Measurements from ENCODE around the gene TOX2. TPM values are rescaled to one million over a fixed set of nuclear protein-coding genes. Genes with fewer than 3 reads are reported as not detected.
A peak's percentile ranks its signal among the peaks of the same experiment; 100 is the strongest.

TOX2 gene
- total and polyA plus RNA-seq, 2 of the 4 experiments (the other 2 are of a cell fraction): 1.3 to 17.5 TPM

DNA sequence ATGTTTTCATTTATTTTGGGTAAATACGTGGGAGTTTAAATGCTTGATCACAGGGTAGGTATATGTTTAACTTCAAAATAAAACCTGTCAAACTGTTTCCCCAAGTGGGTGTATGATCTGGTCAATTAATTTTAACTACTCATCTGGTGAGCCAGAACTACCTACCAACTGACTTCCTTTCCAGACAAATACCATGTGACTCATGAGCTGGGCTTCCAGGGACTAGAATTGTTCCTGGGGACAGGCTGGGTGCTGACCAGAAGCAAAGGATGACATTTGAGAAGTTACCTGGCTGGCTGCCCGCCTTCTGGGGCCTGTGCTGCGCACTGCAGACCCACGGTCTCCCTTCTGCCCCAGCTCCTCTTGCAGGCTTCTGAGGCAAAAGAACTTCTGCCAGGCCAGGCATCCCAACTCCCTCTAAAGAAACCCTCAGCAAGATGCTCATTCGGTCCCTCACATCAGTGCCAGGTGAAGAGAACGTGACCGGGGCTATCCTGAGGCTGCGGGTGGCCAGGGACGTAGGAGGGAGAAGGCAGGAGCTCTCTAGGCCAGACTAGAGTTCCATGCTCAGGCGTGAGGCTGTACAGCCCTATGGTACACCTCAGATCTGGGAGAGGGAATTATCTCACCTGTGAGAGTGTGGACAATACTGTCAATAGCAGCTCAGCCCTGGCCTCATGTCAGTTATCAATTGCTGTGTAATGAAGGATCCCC lies 168.7 kb downstream of the TOX2 start:
- no peak overlapping the region for H3K56ac ChIP-seq (ENCODE audit: extremely low read depth, insufficient read depth, low read length)
- dilution Hi-C loops (cut with HindIII; ENCODE audit: low sequenced_read_pairs, unreplicated experiment) (no loop called here), intact Hi-C loops (cut with micrococcal nuclease) (loop anchor here (5.0 kb wide), 1 partner anchor 621 kb away; no protein-coding TSS in a partner anchor), in situ Hi-C loops (cut with MboI; ENCODE audit: low sequenced_read_pairs) (loop anchor here (5.0 kb wide), 2 partner anchors 331 to 546 kb away; no protein-coding TSS in a partner anchor)
- no peak overlapping the region for H3K23ac ChIP-seq (ENCODE audit: low read depth, low read length)
- peak overlapping the region; percentile 65; the same call in 1 of the 2 replicates for H2BK20ac ChIP-seq (ENCODE audit: low read depth, low read length)
- H3K9me3 ChIP-seq (ENCODE audit: control insufficient read depth, insufficient read depth, low read length): no peaks in the 10 kb centered on the region
- peak overlapping the region; percentile 15; the same call in 1 of the 2 replicates for H2AK5ac ChIP-seq (ENCODE audit: low read depth, low read length)
- H3K36me3 ChIP-seq (ENCODE audit: control insufficient read depth, insufficient read depth, low read length): no peaks in the 10 kb centered on the region
- H3K27ac ChIP-seq (ENCODE audit: insufficient read depth, low read length): no peak overlapping the region
- no peak overlapping the region for H3K9ac ChIP-seq (ENCODE audit: low read depth, low read length)
- ChIA-PET CTCF (interaction anchor here (0.7 kb wide), 1 partner anchor 318 kb away, joined by 5 read pairs; no protein-coding TSS in a partner anchor), POLR2A (ENCODE audit: unreplicated experiment) (no interaction called here)
- DNase-seq: peak; percentile 58
- H3K27me3 ChIP-seq (ENCODE audit: control insufficient read depth, insufficient read depth, low read length): no peaks in the 10 kb centered on the region
- no peak overlapping the region for H2AFZ ChIP-seq (replicated peaks; ENCODE audit: low read length, poor library complexity)
- H3K18ac ChIP-seq (ENCODE audit: low read depth, low read length): no peak overlapping the region
- H3K79me1 ChIP-seq (ENCODE audit: low read depth in 1 of 2, low read length in 2 of 2): no peaks in the 10 kb centered on the region
- H4K8ac ChIP-seq (ENCODE audit: low read depth in 2 of 2, low read length in 2 of 2): no peak overlapping the region
- WGBS, 2 experiments (ENCODE audit: extremely low coverage in 2 of 2, insufficient read length in 1 of 2): 93% methylated on average over 3 of the region's 10 CpGs; no CpG with 5 or more reads in 1 of the 2 experiments
- H4K91ac ChIP-seq (ENCODE audit: insufficient read depth, low read depth, low read length): no peak overlapping the region
- no peaks in the 10 kb centered on the region for H4K20me1 ChIP-seq (ENCODE audit: insufficient read depth, low read length)
- H4K5ac ChIP-seq (ENCODE audit: low read depth, low read length): no peak overlapping the region
- no peak overlapping the region for H3K4me2 ChIP-seq (ENCODE audit: low read depth, low read length)
- H3K4ac ChIP-seq (ENCODE audit: low read depth, low read length): no peak overlapping the region
- H3K9me1 ChIP-seq (ENCODE audit: insufficient read depth, low read length): peaks cover 5% of the 10 kb centered on the region
- H2BK5ac ChIP-seq (ENCODE audit: low read depth, low read length, poor library complexity, severe bottlenecking): no peak overlapping the region
- H3K14ac ChIP-seq (replicated peaks; ENCODE audit: low read depth, low read length): no peak overlapping the region
- no peak for TF ChIP-seq CTCF (conservative IDR thresholded peaks at IDR 0.05; ENCODE audit: low read depth, low read length)
- TF ChIP-seq MAZ (IDR thresholded peaks at IDR 0.05; ENCODE audit: borderline replicate concordance, low read depth, low read length): no peak
- TF ChIP-seq CHD1 (IDR thresholded peaks at IDR 0.05; ENCODE audit: low read depth, low read length): no peak
- no peak for TF ChIP-seq CEBPB (IDR thresholded peaks at IDR 0.05; ENCODE audit: low read depth, low read length)
- no peak for TF ChIP-seq MXI1 (IDR thresholded peaks at IDR 0.05; ENCODE audit: borderline replicate concordance, low read depth, low read length)
- no peak for TF ChIP-seq NFE2L2 (IDR thresholded peaks at IDR 0.05; ENCODE audit: low read depth, low read length)
- TF ChIP-seq, protein P1, sequence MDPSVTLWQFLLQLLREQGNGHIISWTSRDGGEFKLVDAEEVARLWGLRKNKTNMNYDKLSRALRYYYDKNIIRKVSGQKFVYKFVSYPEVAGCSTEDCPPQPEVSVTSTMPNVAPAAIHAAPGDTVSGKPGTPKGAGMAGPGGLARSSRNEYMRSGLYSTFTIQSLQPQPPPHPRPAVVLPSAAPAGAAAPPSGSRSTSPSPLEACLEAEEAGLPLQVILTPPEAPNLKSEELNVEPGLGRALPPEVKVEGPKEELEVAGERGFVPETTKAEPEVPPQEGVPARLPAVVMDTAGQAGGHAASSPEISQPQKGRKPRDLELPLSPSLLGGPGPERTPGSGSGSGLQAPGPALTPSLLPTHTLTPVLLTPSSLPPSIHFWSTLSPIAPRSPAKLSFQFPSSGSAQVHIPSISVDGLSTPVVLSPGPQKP (IDR thresholded peaks at IDR 0.05; ENCODE audit: borderline replicate concordance, low read depth, low read length): no peak
- TF ChIP-seq, protein P2, sequence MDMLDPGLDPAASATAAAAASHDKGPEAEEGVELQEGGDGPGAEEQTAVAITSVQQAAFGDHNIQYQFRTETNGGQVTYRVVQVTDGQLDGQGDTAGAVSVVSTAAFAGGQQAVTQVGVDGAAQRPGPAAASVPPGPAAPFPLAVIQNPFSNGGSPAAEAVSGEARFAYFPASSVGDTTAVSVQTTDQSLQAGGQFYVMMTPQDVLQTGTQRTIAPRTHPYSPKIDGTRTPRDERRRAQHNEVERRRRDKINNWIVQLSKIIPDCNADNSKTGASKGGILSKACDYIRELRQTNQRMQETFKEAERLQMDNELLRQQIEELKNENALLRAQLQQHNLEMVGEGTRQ (IDR thresholded peaks at IDR 0.05; ENCODE audit: low read depth, low read length): no peak; the same call in 1 of the 2 replicates
- no peak for TF ChIP-seq FOS (IDR thresholded peaks at IDR 0.05; ENCODE audit: low read depth, low read length)
- H2BK120ac ChIP-seq (ENCODE audit: low read depth, low read length): no peak overlapping the region
- peak; percentile 23; the same call in 1 of the 2 replicates for ATAC-seq (ENCODE audit: low read depth)
- BruUV-seq (replicated peaks): no TSS peak
- H3K4me1 ChIP-seq (ENCODE audit: control insufficient read depth, insufficient read depth, low read length): peaks cover 11% of the 10 kb centered on the region
- H3K4me3 ChIP-seq (ENCODE audit: insufficient read depth, low read depth, low read length): no peak overlapping the region
- no peak overlapping the region; the same call in 2 of the 3 replicates for H2BK15ac ChIP-seq (ENCODE audit: low read depth, low read length)
- no peak overlapping the region for H2AK9ac ChIP-seq (replicated peaks; ENCODE audit: low read depth, low read length, poor library complexity)

All from IMR-90 (cell line).